Sigmoid colon (tissue), 7 donors: ENCODE results near the gene DOCK9. TPM values are rescaled to one million over a fixed set of nuclear protein-coding genes. Genes with fewer than 3 reads are reported as not detected.
A peak's percentile ranks its signal among the peaks of the same experiment; 100 is the strongest.

Experiments
- DNase-seq: peaks from one replicate; pipeline ENCODE4 v3.0.0-alpha.2; 2019
- H3K27ac ChIP-seq, 4 donors: fragments of 200-600 bp; sonication (generic); one replicate each; pipeline ENCODE4 v1.5.1; 2016 to 2019; ENCODE audit warnings: mild to moderate bottlenecking in 1 of 4
- H3K27me3 ChIP-seq, 3 donors: fragments of 200-600 bp; sonication (generic); one replicate each; pipeline ENCODE4 v1.5.1; 2019; ENCODE audit warnings: mild to moderate bottlenecking in 1 of 3
- H3K36me3 ChIP-seq, 4 donors: fragments of 200-600 bp; sonication (generic); one replicate each; pipeline ENCODE4 v1.5.1; 2016 to 2019
- H3K4me1 ChIP-seq, 4 donors: fragments of 200-600 bp; sonication (generic); one replicate each; pipeline ENCODE4 v1.5.1; 2017 to 2019
- H3K4me3 ChIP-seq, 4 donors: fragments of 200-600 bp; sonication (generic); one replicate each; pipeline ENCODE4 v1.5.1; 2017 to 2019; ENCODE audit warnings: mild to moderate bottlenecking in 2 of 4, moderate library complexity in 1 of 4
- H3K9me3 ChIP-seq, 4 donors: fragments of 200-600 bp in 3 of 4; sonication (generic) in 3 of 4; one replicate each; pipeline versions ENCODE4 v1.5.1 to v1.6.1; 2013 to 2019
- CTCF ChIP-seq, 4 experiments: fragments of 450-650 bp in 3 of 4; fragments of 200-600 bp in 1 of 4; IDR thresholded peaks; one replicate each; pipeline ENCODE4 v1.5.1; 2016 to 2019; ENCODE audit warnings: antibody characterized with exemption in 4 of 4, mild to moderate bottlenecking in 3 of 4, moderate library complexity in 2 of 4
- EP300 ChIP-seq, 4 donors: sonication (generic); formaldehyde crosslinking; IDR thresholded peaks; one replicate each; pipeline ENCODE4 v1.6.1; 2017; ENCODE audit warnings: antibody characterized with exemption in 4 of 4
- POLR2A ChIP-seq, 2 donors: fragments of 450-650 bp; IDR thresholded peaks; one replicate each; pipeline ENCODE4 v1.6.1; 2016; ENCODE audit warnings: antibody characterized with exemption in 2 of 2, mild to moderate bottlenecking in 2 of 2, moderate library complexity in 2 of 2
- POLR2AphosphoS5 ChIP-seq, 4 donors: sonication (generic); formaldehyde crosslinking; IDR thresholded peaks; one replicate each; pipeline ENCODE4 v1.6.1; 2017; ENCODE audit warnings: antibody characterized with exemption in 4 of 4
- WGBS, 2 donors: extraction: QIAGEN DNeasy Blood & Tissue Kit; methylation state at CpG; one replicate each; pipeline ENCODE4 v1.1.7; 2013; 5-methylcytosine and 5-hydroxymethylcytosine counted together
- intact Hi-C: fragments of 100-400 bp; cut with DNase I; formaldehyde crosslinking; loops from one replicate; pipeline ENCODE4 v1.15.1; 2023
- polyA plus RNA-seq, 3 donors: library from polyadenylated mRNA; stranded (reverse); fragments of 200-250 nt; gene quantifications; one replicate each; pipeline ENCODE4 v1.2.3, GENCODE V29; 2013
- total RNA-seq, 4 donors: library from RNA; depleted of rRNA; stranded (reverse); fragments of >200 nt; gene quantifications; one replicate each; pipeline ENCODE4 v1.1.0, GENCODE V29; 2016
- donor health status: healthy with polysubstance abuse.
- donor health status: Bipolar disorder and iron deficiency.
- donor health status: healthy.

DOCK9 gene
- total and polyA plus RNA-seq, 7 donors: 10.8 to 126 (median 60.4) TPM

GRCh38 chr13:98976338-98976737 lies 1.5 kb downstream of the DOCK9 start:
- Histone ChIP-seq H3K27ac (peak overlapping the region in 2 of 4 donors; percentile 55 to 71), H3K9me3 (no peaks in the 10 kb centered on the region), H3K27me3 (no peaks in the 10 kb centered on the region), H3K4me1 (peaks cover 5 to 67% (median 55%) of the 10 kb centered on the region in 4 donors), H3K4me3 (peak overlapping the region in 2 of 4 donors; percentile 39 to 43), H3K36me3 (no peaks in the 10 kb centered on the region)
- TF ChIP-seq POLR2A (IDR thresholded peaks at IDR 0.05): no peak
- TF ChIP-seq EP300 (IDR thresholded peaks at IDR 0.05): no peak
- no peak for TF ChIP-seq POLR2AphosphoS5 (IDR thresholded peaks at IDR 0.05)
- no peak for TF ChIP-seq CTCF (IDR thresholded peaks at IDR 0.05)
- DNase-seq: no peak
- intact Hi-C loops: loop anchor here (5.0 kb wide), 2 partner anchors 56 to 111 kb away; no protein-coding TSS in a partner anchor

GRCh38 chr13:98975822-98976261 lies 2.0 kb downstream of the DOCK9 start:
- no peaks in the 10 kb centered on the region for H3K9me3 ChIP-seq
- peaks cover 5 to 72% (median 55%) of the 10 kb centered on the region in 4 donors for H3K4me1 ChIP-seq
- H3K36me3 ChIP-seq: no peaks in the 10 kb centered on the region
- no peaks in the 10 kb centered on the region for H3K27me3 ChIP-seq
- TF ChIP-seq POLR2A (IDR thresholded peaks at IDR 0.05) (no peak), CTCF (IDR thresholded peaks at IDR 0.05) (no peak), EP300 (IDR thresholded peaks at IDR 0.05) (no peak), POLR2AphosphoS5 (IDR thresholded peaks at IDR 0.05) (no peak)
- no peak for DNase-seq
- 21 to 42% methylated on average over 5 of the region's 5 CpGs for WGBS, 2 donors
- peak overlapping the region in 2 of 4 donors; percentile 55 to 71 for H3K27ac ChIP-seq
- peak overlapping the region in 1 of 4 donors; percentile 39 for H3K4me3 ChIP-seq
- intact Hi-C loops: loop anchor here (5.0 kb wide), 2 partner anchors 56 to 111 kb away; no protein-coding TSS in a partner anchor

GRCh38 chr13:98974053-98974452 lies 3.8 kb downstream of the DOCK9 start:
- intact Hi-C loops: no loop called here
- H3K9me3 ChIP-seq: no peaks in the 10 kb centered on the region

GRCh38 chr13:98972627-98973026 lies 5.2 kb downstream of the DOCK9 start:
- 83 to 88% methylated on average over 4 of the region's 4 CpGs for WGBS, 2 donors
- peaks cover 5 to 57% (median 47%) of the 10 kb centered on the region in 4 donors for H3K4me1 ChIP-seq
- no peaks in the 10 kb centered on the region for H3K27me3 ChIP-seq
- H3K9me3 ChIP-seq: no peaks in the 10 kb centered on the region
- H3K36me3 ChIP-seq: no peaks in the 10 kb centered on the region
- TF ChIP-seq POLR2AphosphoS5 (IDR thresholded peaks at IDR 0.05): no peak
- no peak for TF ChIP-seq CTCF (IDR thresholded peaks at IDR 0.05)
- TF ChIP-seq POLR2A (IDR thresholded peaks at IDR 0.05): no peak
- no peak for TF ChIP-seq EP300 (IDR thresholded peaks at IDR 0.05)
- intact Hi-C loops: no loop called here
- no peak for DNase-seq
- no peak overlapping the region for H3K4me3 ChIP-seq
- peak overlapping the region in 3 of 4 donors; percentile 35 to 58 (median 46) for H3K27ac ChIP-seq

More at GRCh38 chr13:98974053-98974452, 3.8 kb downstream of the DOCK9 start:
- no peaks in the 10 kb centered on the region for H3K27me3 ChIP-seq
- no peak overlapping the region for H3K4me3 ChIP-seq
- H3K4me1 ChIP-seq: peaks cover 5 to 69% (median 58%) of the 10 kb centered on the region in 4 donors
- 39 to 63% methylated on average over 2 of the region's 2 CpGs for whole genome bisulfite sequencing, 2 donors
- no peaks in the 10 kb centered on the region for H3K36me3 ChIP-seq
- TF ChIP-seq EP300 (IDR thresholded peaks at IDR 0.05): no peak
- TF ChIP-seq POLR2AphosphoS5 (IDR thresholded peaks at IDR 0.05): peak in 2 of 4 donors; percentile 7 to 35
- H3K27ac ChIP-seq: peak overlapping the region in 1 of 4 donors; percentile 58
- DNase-seq: no peak

- H3K4me3 ChIP-seq: no peak overlapping the region
- no peak for TF ChIP-seq POLR2A (IDR thresholded peaks at IDR 0.05)
- H3K27me3 ChIP-seq: no peaks in the 10 kb centered on the region
- peaks cover 5 to 56% (median 41%) of the 10 kb centered on the region in 4 donors for H3K4me1 ChIP-seq
- no peaks in the 10 kb centered on the region for H3K36me3 ChIP-seq
- peak overlapping the region in 3 of 4 donors; percentile 35 to 58 (median 46) for H3K27ac ChIP-seq
- no peak for DNase-seq
- intact Hi-C loops: no loop called here
- WGBS, 2 donors: 52 to 63% methylated on average over 3 of the region's 3 CpGs
- no peaks in the 10 kb centered on the region for H3K9me3 ChIP-seq
These were observed 5.8 kb downstream of the DOCK9 start for GRCh38 chr13:98972059-98972458.

GRCh38 chr13:98970330-98970729 lies 7.5 kb downstream of the DOCK9 start:
- no peaks in the 10 kb centered on the region for H3K36me3 ChIP-seq
- H3K27me3 ChIP-seq: no peaks in the 10 kb centered on the region
- 81 to 91% methylated on average over 5 of the region's 5 CpGs for WGBS, 2 donors
- peaks cover 5 to 43% (median 28%) of the 10 kb centered on the region in 4 donors for H3K4me1 ChIP-seq
- no peak for DNase-seq
- H3K27ac ChIP-seq: peak overlapping the region in 3 of 4 donors; percentile 28 to 43 (median 40)
- intact Hi-C loops: no loop called here
- no peak overlapping the region for H3K4me3 ChIP-seq
- no peaks in the 10 kb centered on the region for H3K9me3 ChIP-seq
- TF ChIP-seq CTCF (IDR thresholded peaks at IDR 0.05): no peak
- no peak for TF ChIP-seq POLR2A (IDR thresholded peaks at IDR 0.05)
- TF ChIP-seq POLR2AphosphoS5 (IDR thresholded peaks at IDR 0.05): no peak
- no peak for TF ChIP-seq EP300 (IDR thresholded peaks at IDR 0.05)
